NCI-H1417 treated with DMSO at 0.1 percent for 48 hours (cell line): ENCODE data around the gene ZNF831.

Source experiments
- DNase-seq: peaks from one replicate; lab custom pipeline; 2025; lab: John Stamatoyannopoulos, UW

Gene ZNF831

GRCh38 chr20:59179988-59180387 lies 16.4 kb downstream of the ZNF831 start:
- DNase-seq: no peak

- DNase-seq: no peak
Observed at GRCh38 chr20:59181936-59182335, 18.3 kb downstream of the ZNF831 start.

GRCh38 chr20:59182401-59183044 lies 18.9 kb downstream of the ZNF831 start:
- DNase-seq: no peak

GRCh38 chr20:59183751-59184150 lies 20.1 kb downstream of the ZNF831 start:
- no peak for DNase-seq

GRCh38 chr20:59184880-59185447 lies 21.3 kb downstream of the ZNF831 start:
- no peak for DNase-seq

DNA sequence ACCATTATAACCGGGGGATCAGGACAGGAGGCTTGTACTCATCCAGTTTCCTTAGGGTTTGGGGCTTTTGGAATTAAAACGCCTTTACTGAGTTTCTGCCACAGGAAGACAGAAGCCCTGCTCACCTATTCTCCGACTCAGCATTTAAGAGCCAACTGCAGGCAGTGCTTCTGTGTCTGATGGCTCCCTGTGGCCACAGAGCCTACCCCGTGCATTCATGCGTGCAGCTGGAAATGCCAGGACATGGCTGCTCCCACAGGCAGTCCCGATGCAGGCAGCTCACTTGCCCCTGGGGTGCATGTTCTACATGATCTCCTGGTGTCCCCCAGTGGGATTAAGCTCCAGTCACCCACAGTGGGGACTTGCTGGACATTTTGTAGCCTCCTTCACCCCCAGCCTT lies 22.2 kb downstream of the ZNF831 start:
- DNase-seq: no peak

GRCh38 chr20:59190466-59190865 lies 26.8 kb downstream of the ZNF831 start:
- no peak for DNase-seq

- DNase-seq: no peak
Observed at GRCh38 chr20:59191036-59191755, 27.6 kb downstream of the ZNF831 start.

DNA sequence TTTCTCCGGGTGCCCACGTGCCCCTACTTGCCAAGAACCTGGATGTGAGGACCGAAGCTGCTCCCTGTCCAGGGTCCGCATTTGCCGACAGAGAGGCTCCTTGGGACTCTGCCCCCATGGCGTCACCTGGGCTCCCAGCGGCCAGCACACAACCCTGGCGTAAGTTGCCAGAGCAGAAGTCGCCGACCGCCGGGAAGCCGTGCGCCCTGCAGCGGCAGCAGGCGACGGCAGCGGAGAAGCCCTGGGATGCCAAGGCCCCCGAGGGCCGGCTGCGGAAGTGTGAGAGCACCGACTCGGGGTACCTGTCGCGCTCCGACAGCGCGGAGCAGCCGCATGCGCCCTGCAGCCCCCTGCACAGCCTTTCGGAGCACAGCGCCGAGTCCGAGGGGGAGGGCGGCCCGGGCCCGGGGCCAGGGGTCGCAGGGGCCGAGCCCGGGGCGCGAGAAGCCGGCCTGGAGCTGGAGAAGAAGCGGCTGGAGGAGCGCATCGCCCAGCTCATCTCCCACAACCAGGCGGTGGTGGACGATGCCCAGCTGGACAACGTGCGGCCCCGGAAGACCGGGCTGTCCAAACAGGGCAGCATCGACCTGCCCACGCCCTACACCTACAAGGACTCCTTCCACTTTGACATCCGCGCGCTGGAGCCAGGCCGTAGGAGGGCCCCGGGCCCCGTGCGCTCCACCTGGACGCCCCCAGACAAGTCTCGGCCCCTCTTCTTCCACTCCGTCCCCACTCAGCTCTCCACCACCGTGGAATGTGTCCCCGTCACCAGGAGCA lies 28.3 kb downstream of the ZNF831 start:
- no peak for DNase-seq

- no peak for DNase-seq
Observed at GRCh38 chr20:59192533-59192896, 28.9 kb downstream of the ZNF831 start.

DNA sequence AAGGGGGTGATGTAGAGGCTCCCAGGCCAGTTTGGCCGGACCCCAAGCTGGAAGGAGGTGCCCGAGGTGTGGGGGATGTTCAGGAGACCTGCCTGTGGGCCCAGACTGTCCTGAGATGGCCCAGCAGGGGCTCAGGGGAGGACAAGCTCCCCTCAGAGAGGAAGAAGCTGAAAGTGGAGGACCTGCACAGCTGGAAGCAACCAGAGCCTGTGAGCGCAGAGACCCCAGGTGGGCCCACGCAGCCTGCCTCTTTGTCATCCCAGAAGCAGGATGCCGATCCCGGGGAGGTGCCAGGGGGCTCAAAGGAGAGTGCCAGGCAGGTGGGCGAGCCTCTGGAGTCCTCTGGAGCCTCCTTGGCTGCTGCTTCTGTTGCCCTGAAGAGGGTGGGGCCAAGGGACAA lies 29.7 kb downstream of the ZNF831 start:
- DNase-seq: no peak

DNA sequence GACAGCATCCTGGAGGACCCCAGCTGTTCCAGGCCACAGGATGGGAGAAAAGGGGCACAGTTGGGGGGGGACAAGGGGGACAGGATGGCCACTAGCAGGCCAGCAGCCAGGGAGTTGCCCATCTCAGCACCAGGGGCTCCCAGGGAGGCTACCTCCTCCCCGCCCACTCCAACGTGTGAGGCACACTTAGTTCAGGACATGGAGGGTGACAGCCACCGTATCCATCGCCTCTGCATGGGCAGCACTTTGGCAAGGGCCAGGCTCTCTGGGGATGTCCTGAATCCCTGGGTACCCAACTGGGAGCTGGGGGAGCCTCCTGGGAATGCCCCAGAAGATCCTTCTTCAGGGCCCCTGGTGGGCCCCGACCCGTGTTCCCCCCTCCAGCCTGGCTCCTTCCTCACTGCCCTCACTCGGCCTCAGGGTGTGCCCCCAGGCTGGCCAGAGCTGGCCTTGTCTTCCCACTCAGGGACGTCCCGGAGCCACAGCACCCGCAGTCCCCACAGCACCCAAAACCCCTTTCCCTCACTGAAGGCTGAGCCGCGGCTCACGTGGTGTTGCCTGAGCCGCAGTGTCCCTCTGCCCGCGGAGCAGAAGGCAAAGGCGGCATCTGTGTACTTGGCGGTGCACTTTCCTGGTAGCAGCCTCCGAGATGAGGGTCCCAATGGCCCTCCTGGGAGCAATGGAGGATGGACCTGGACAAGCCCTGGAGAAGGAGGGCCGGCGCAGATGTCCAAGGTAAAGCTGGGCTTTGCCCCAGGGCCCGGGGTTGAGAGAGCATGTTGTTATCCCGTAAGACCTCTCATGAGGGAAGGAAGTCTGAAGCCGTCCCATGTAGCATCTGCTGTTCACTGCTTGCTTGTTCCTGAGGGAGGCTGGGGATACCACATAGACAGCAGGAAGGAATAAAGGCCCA lies 30.7 kb downstream of the ZNF831 start:
- no peak for DNase-seq

GRCh38 chr20:59195316-59195993 lies 31.8 kb downstream of the ZNF831 start:
- no peak for DNase-seq

DNA sequence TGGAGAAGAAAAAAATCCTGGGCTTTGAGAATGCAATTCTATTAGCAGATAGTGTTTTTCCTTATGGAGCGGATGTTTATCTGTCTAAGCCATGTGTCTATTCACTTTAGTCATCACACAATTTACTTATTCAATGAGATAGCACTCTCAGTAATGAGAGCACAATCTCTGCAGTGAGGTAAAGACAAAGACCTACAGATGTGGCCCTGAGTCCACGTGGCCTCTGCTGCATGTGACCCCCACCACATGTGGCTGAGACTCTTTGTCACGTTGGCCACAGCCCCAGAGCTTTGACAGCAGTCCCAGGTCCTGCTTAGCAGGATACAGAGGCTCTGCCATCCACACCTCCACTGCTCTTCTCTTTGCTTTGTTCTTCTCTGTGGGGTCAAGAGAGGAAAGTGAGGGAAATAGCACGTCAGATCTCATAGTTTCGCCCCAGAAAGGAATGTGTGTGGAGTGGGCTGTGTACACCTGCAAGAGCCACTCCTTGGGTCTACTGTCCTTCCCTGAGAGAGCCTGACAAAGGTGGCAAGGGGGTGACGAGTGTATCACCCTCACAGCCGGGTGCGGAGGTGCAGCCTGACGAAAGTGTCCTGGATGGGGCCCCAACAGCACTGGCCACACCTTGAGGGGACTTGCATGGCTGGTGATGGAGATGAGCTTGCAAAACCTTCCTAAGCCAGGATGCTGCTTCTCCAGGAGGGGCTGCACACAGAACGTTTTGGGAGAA lies 40.7 kb downstream of the ZNF831 start:
- DNase-seq: no peak

- DNase-seq: no peak
Observed at GRCh38 chr20:59205044-59205443, 41.4 kb downstream of the ZNF831 start.

- DNase-seq: no peak
Observed at GRCh38 chr20:59207235-59207634, 43.6 kb downstream of the ZNF831 start.

GRCh38 chr20:59207742-59208357 lies 44.2 kb downstream of the ZNF831 start:
- DNase-seq: no peak

DNA sequence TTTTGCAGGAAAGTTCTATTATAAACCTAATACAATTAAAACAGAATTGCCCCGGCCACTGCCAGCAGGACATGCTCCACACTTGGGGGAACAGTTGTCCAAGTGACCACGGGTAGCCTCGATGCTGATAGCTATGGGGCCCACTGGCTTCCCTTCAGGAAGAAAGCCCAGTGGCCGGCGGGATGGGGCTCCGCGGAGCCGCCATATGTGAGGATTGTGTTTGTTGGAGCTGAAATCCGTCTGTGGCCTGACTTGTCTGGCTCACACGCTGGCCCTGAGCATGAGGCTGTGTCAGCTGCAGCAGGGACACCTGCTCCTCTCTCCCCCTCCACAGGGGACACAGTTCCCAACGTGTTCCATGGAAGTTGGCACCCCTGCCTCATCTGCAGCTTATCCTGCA lies 46.6 kb downstream of the ZNF831 start:
- DNase-seq: no peak

DNA sequence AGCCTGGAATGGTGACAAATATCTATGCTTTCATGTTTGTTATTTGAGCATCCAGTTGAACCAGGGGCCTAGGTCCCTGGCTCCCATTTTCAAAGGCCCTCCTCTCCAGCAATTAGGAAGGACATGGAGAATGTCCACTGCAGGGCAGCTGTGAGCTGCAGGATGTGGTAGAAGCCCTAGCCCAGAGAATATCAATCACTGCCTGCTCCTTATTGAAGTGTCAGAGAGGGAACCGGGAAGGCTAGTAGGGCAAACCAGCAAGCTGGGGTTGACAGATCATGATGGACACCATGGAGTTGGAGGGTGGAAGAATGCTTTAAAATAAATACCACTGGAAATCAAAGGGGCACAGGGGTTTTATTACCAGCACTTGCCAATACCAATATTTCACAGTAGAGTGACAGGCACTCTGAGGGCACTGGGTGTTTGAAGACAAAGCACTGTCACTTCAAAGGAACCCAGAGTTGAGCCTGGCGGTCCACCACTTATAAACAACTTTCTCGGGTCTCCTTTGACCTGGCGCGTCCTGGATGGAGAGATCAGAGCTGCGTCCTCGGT lies 47.7 kb downstream of the ZNF831 start:
- DNase-seq: no peak

DNA sequence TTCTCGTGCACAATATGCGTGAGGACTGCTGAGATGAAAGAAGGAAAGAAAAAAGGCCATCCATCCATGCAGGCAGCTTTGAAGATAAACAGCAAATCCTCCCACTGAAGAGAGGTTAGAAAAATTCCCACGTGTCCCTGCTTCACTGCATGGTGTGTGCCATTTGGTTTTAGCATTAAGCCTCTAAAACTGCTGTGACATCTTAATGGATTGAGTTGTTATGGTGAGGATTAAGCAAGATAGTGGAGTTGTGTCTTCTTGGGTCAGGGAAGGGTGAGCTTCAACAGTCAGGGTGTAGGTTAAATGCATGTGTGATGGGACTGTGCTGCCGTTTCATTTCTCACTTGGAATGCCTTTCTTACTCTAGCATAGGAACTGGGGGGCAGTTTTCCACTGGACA lies 50.5 kb downstream of the ZNF831 start:
- no peak for DNase-seq
